HEK293 (cell line): ENCODE data around the gene NDUFB6.

Experiments used
- KLF1 ChIP-seq: fragments of 450-650 bp; formaldehyde crosslinking; IDR thresholded peaks from 2 replicates; pipeline ENCODE4 v1.5.1; 2016; ENCODE audit warnings: missing biosample characterization, missing genetic modification characterization
- KLF16 ChIP-seq: fragments of 450-650 bp; formaldehyde crosslinking; IDR thresholded peaks from 2 replicates; pipeline ENCODE4 v1.5.1; 2017; ENCODE audit warnings: missing biosample characterization, missing genetic modification characterization
- ZBTB20 ChIP-seq: fragments of 450-650 bp; formaldehyde crosslinking; IDR thresholded peaks from 2 replicates; pipeline ENCODE4 v1.5.1; 2016; ENCODE audit warnings: missing biosample characterization, missing genetic modification characterization
- ZNF391 ChIP-seq: fragments of 450-650 bp; formaldehyde crosslinking; IDR thresholded peaks from 2 replicates; pipeline ENCODE4 v1.5.1; 2016; ENCODE audit warnings: low read depth, missing biosample characterization, missing genetic modification characterization, borderline replicate concordance
- ZNF473 ChIP-seq: fragments of 450-650 bp; formaldehyde crosslinking; IDR thresholded peaks from 2 replicates; pipeline ENCODE4 v1.5.1; 2017; ENCODE audit warnings: missing biosample characterization, missing genetic modification characterization
- ZNF629 ChIP-seq: fragments of 450-650 bp; formaldehyde crosslinking; IDR thresholded peaks from 2 replicates; pipeline ENCODE4 v1.5.1; 2017; ENCODE audit warnings: missing biosample characterization, missing genetic modification characterization
- ZNF658 ChIP-seq: fragments of 450-650 bp; formaldehyde crosslinking; IDR thresholded peaks from 2 replicates; pipeline ENCODE4; 2016; ENCODE audit warnings: missing biosample characterization, missing genetic modification characterization
- ZNF664 ChIP-seq: fragments of 450-650 bp; formaldehyde crosslinking; IDR thresholded peaks from 2 replicates; pipeline ENCODE4 v1.5.1; 2016; ENCODE audit warnings: missing biosample characterization, missing genetic modification characterization
- ZNF837 ChIP-seq: fragments of 450-650 bp; formaldehyde crosslinking; IDR thresholded peaks from 2 replicates; pipeline ENCODE4 v1.5.1; 2016; ENCODE audit warnings: missing biosample characterization, missing genetic modification characterization
- ZXDB ChIP-seq: fragments of 450-650 bp; formaldehyde crosslinking; IDR thresholded peaks from 2 replicates; pipeline ENCODE4 v1.5.1; 2016; ENCODE audit warnings: missing biosample characterization, missing genetic modification characterization
- TF ChIP-seq, protein P1 (sequence below): fragments of 450-650 bp; formaldehyde crosslinking; IDR thresholded peaks from 2 replicates; pipeline ENCODE4 v1.5.1; 2016; ENCODE audit warnings: missing biosample characterization, missing genetic modification characterization, borderline replicate concordance
- TF ChIP-seq, protein P2 (sequence below): fragments of 450-650 bp; formaldehyde crosslinking; IDR thresholded peaks from 2 replicates; pipeline ENCODE4 v1.5.1; 2016; ENCODE audit warnings: missing biosample characterization, missing genetic modification characterization
- TF ChIP-seq, protein P3 (sequence below): fragments of 450-650 bp; formaldehyde crosslinking; IDR thresholded peaks from 2 replicates; pipeline ENCODE4 v1.5.1; 2016; ENCODE audit warnings: missing biosample characterization, missing genetic modification characterization
- TF ChIP-seq, protein P4 (sequence below): sonication (generic); formaldehyde crosslinking; IDR thresholded peaks from 2 replicates; pipeline ENCODE4 v1.8.1; 2022; ENCODE audit warnings: mild to moderate bottlenecking, moderate library complexity, missing genetic modification reagents
- TF ChIP-seq, protein P5 (sequence below): fragments of 450-650 bp; formaldehyde crosslinking; optimal IDR thresholded peaks from 2 replicates; pipeline ENCODE3; 2016; ENCODE audit warnings: missing biosample characterization, mild to moderate bottlenecking, missing genetic modification characterization
- TF ChIP-seq, protein P6 (sequence below): fragments of 450-650 bp; formaldehyde crosslinking; IDR thresholded peaks from 2 replicates; pipeline ENCODE4; 2016; ENCODE audit warnings: missing biosample characterization, missing genetic modification characterization
- TF ChIP-seq, protein P7 (sequence below): fragments of 450-650 bp; formaldehyde crosslinking; IDR thresholded peaks from 2 replicates; pipeline ENCODE4 v1.5.1; 2016; ENCODE audit warnings: missing biosample characterization, missing genetic modification characterization
- TF ChIP-seq, protein P8 (sequence below): fragments of 450-650 bp; formaldehyde crosslinking; IDR thresholded peaks from 2 replicates; pipeline ENCODE4 v1.5.1; 2017; ENCODE audit warnings: missing biosample characterization, missing genetic modification characterization

The NDUFB6 gene

DNA sequence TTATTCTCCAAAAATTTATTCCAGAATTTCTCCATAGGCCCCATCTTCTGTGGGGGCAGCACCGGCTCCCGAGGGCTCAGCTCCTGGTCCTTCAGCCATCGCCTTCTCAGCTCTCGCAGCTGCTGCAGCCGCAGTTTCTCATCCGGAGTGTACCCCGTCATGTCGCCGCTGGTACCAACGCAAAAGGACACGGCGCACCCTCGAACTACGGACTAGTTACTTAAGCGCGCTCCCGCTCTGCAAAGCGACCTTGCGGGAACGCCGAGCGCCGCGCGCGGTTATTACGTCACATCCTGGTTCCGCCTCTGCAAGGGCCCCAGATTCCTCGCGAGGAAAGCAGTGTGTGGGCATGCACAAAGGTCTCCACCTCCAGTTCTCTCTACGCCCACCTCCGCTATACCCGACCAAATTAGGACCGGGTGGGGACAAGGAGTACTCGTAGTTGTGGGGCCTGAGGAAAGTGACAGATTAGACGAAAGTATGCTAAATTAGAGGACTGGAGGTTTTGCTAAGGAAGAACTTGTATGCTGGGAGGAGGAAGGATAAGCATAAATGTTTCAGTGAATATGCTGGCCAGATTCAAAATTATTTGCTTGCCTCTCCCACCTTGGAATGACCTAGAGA is at the start of gene NDUFB6 (continued):
- TF ChIP-seq KLF1 (tag by site-specific recombination) (0 out of 2 replicates have a peak, but pooled peaks have one; percentile 14), ZNF658 (tag by site-specific recombination) (no peak), ZNF391 (tag by site-specific recombination) (no peak), ZXDB (tag by site-specific recombination) (peak; percentile 78), ZBTB20 (tag by site-specific recombination) (peak; percentile 47; the same call in 1 of the 2 replicates), ZNF664 (tag by site-specific recombination) (no peak), ZNF629 (tag by site-specific recombination) (peak; percentile 89), KLF16 (tag by site-specific recombination) (peak; percentile 68; the same call in 1 of the 2 replicates), ZNF473 (no peak), ZNF837 (tag by site-specific recombination) (no peak)
- TF ChIP-seq, protein P1, sequence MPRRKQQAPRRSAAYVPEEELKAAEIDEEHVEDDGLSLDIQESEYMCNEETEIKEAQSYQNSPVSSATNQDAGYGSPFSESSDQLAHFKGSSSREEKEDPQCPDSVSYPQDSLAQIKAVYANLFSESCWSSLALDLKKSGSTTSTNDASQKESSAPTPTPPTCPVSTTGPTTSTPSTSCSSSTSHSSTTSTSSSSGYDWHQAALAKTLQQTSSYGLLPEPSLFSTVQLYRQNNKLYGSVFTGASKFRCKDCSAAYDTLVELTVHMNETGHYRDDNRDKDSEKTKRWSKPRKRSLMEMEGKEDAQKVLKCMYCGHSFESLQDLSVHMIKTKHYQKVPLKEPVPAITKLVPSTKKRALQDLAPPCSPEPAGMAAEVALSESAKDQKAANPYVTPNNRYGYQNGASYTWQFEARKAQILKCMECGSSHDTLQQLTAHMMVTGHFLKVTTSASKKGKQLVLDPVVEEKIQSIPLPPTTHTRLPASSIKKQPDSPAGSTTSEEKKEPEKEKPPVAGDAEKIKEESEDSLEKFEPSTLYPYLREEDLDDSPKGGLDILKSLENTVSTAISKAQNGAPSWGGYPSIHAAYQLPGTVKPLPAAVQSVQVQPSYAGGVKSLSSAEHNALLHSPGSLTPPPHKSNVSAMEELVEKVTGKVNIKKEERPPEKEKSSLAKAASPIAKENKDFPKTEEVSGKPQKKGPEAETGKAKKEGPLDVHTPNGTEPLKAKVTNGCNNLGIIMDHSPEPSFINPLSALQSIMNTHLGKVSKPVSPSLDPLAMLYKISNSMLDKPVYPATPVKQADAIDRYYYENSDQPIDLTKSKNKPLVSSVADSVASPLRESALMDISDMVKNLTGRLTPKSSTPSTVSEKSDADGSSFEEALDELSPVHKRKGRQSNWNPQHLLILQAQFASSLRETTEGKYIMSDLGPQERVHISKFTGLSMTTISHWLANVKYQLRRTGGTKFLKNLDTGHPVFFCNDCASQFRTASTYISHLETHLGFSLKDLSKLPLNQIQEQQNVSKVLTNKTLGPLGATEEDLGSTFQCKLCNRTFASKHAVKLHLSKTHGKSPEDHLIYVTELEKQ, result no peak
- TF ChIP-seq, protein P2, sequence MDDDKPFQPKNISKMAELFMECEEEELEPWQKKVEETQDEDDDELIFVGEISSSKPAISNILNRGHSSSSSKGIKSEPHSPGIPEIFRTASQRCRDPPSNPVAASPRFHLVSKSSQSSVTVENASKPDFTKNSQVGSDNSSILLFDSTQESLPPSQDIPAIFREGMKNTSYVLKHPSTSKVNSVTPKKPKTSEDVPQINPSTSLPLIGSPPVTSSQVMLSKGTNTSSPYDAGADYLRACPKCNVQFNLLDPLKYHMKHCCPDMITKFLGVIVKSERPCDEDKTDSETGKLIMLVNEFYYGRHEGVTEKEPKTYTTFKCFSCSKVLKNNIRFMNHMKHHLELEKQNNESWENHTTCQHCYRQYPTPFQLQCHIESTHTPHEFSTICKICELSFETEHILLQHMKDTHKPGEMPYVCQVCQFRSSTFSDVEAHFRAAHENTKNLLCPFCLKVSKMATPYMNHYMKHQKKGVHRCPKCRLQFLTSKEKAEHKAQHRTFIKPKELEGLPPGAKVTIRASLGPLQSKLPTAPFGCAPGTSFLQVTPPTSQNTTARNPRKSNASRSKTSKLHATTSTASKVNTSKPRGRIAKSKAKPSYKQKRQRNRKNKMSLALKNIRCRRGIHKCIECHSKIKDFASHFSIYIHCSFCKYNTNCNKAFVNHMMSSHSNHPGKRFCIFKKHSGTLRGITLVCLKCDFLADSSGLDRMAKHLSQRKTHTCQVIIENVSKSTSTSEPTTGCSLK, result no peak
- TF ChIP-seq, protein P3, sequence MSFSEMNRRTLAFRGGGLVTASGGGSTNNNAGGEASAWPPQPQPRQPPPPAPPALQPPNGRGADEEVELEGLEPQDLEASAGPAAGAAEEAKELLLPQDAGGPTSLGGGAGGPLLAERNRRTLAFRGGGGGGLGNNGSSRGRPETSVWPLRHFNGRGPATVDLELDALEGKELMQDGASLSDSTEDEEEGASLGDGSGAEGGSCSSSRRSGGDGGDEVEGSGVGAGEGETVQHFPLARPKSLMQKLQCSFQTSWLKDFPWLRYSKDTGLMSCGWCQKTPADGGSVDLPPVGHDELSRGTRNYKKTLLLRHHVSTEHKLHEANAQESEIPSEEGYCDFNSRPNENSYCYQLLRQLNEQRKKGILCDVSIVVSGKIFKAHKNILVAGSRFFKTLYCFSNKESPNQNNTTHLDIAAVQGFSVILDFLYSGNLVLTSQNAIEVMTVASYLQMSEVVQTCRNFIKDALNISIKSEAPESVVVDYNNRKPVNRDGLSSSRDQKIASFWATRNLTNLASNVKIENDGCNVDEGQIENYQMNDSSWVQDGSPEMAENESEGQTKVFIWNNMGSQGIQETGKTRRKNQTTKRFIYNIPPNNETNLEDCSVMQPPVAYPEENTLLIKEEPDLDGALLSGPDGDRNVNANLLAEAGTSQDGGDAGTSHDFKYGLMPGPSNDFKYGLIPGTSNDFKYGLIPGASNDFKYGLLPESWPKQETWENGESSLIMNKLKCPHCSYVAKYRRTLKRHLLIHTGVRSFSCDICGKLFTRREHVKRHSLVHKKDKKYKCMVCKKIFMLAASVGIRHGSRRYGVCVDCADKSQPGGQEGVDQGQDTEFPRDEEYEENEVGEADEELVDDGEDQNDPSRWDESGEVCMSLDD (tag by site-specific recombination), result peak; percentile 40; the same call in 1 of the 2 replicates
- TF ChIP-seq, protein P4, sequence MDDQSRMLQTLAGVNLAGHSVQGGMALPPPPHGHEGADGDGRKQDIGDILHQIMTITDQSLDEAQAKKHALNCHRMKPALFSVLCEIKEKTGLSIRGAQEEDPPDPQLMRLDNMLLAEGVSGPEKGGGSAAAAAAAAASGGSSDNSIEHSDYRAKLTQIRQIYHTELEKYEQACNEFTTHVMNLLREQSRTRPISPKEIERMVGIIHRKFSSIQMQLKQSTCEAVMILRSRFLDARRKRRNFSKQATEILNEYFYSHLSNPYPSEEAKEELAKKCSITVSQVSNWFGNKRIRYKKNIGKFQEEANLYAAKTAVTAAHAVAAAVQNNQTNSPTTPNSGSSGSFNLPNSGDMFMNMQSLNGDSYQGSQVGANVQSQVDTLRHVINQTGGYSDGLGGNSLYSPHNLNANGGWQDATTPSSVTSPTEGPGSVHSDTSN (CRISPR knock-in tag), result no peak
- TF ChIP-seq, protein P5, sequence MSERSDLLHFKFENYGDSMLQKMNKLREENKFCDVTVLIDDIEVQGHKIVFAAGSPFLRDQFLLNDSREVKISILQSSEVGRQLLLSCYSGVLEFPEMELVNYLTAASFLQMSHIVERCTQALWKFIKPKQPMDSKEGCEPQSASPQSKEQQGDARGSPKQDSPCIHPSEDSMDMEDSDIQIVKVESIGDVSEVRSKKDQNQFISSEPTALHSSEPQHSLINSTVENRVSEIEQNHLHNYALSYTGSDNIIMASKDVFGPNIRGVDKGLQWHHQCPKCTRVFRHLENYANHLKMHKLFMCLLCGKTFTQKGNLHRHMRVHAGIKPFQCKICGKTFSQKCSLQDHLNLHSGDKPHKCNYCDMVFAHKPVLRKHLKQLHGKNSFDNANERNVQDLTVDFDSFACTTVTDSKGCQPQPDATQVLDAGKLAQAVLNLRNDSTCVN, result peak; percentile 90
- TF ChIP-seq, protein P6, sequence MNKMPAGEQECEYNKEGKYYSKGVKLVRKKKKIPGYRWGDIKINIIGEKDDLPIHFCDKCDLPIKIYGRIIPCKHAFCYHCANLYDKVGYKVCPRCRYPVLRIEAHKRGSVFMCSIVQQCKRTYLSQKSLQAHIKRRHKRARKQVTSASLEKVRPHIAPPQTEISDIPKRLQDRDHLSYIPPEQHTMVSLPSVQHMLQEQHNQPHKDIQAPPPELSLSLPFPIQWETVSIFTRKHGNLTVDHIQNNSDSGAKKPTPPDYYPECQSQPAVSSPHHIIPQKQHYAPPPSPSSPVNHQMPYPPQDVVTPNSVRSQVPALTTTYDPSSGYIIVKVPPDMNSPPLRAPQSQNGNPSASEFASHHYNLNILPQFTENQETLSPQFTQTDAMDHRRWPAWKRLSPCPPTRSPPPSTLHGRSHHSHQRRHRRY, result no peak
- TF ChIP-seq, protein P7, sequence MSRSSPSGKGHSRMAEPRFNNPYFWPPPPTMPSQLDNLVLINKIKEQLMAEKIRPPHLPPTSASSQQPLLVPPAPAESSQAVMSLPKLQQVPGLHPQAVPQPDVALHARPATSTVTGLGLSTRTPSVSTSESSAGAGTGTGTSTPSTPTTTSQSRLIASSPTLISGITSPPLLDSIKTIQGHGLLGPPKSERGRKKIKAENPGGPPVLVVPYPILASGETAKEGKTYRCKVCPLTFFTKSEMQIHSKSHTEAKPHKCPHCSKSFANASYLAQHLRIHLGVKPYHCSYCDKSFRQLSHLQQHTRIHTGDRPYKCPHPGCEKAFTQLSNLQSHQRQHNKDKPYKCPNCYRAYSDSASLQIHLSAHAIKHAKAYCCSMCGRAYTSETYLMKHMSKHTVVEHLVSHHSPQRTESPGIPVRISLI (tag by site-specific recombination), result no peak
- TF ChIP-seq, protein P8, sequence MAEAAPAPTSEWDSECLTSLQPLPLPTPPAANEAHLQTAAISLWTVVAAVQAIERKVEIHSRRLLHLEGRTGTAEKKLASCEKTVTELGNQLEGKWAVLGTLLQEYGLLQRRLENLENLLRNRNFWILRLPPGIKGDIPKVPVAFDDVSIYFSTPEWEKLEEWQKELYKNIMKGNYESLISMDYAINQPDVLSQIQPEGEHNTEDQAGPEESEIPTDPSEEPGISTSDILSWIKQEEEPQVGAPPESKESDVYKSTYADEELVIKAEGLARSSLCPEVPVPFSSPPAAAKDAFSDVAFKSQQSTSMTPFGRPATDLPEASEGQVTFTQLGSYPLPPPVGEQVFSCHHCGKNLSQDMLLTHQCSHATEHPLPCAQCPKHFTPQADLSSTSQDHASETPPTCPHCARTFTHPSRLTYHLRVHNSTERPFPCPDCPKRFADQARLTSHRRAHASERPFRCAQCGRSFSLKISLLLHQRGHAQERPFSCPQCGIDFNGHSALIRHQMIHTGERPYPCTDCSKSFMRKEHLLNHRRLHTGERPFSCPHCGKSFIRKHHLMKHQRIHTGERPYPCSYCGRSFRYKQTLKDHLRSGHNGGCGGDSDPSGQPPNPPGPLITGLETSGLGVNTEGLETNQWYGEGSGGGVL (tag by site-specific recombination), result no peak
